ENCODE measurements around the gene ARHGEF28. TPM values are rescaled to one million over a fixed set of nuclear protein-coding genes. Genes with fewer than 3 reads are reported as not detected.
A peak's percentile ranks its signal among the peaks of the same experiment; 100 is the strongest.

ARHGEF28 gene
- total and polyA plus RNA-seq, 2 of the 4 experiments (the other 2 are of a cell fraction), result 3.6 to 16.0 TPM

DNA sequence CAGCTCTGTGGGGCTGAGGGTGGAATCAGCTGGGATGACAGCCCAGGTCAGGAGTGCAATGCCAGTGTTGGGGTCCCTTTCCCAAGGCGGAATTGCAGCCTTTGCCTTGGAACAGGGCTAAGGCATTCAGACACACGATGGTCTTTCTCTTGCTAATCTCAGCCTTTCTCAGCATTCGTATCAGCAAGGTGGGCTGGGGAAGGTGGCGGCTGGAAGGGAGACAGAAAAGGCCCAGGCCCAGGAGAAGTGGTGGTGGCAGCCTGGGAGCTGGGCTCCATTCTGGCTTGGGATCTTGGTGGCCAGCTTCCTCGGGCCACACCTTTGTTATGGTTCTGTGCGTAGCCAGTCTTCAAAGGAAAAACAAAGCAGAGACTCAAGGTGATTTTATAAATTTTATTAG lies 1.1 kb upstream of the ARHGEF28 start:
- intact Hi-C loops (cut with micrococcal nuclease), result loop anchor here (5.0 kb wide), 1 partner anchor 67 kb away; no protein-coding TSS in a partner anchor
- H3K9me1 ChIP-seq (ENCODE audit: insufficient read depth, low read length), result peaks cover 3% of the 10 kb centered on the region; the same call in 1 of the 2 replicates
- H4K5ac ChIP-seq (ENCODE audit: low read depth, low read length), result no peak overlapping the region
- H3K36me3 ChIP-seq (ENCODE audit: control insufficient read depth, insufficient read depth, low read length), result no peaks in the 10 kb centered on the region
- peak overlapping the region; percentile 81 for H2AFZ ChIP-seq (replicated peaks; ENCODE audit: low read length, poor library complexity)
- H3K4me2 ChIP-seq (ENCODE audit: low read depth, low read length), result no peak overlapping the region
- H3K27me3 ChIP-seq (ENCODE audit: control insufficient read depth, insufficient read depth, low read length), result no peaks in the 10 kb centered on the region
- DNase-seq (no peak), ATAC-seq (ENCODE audit: low read depth) (no peak)
- TF ChIP-seq CHD1 (IDR thresholded peaks at IDR 0.05; ENCODE audit: low read depth, low read length) (no peak), POLR2A (IDR thresholded peaks at IDR 0.05; ENCODE audit: low read depth, low read length) (no peak), RCOR1 (IDR thresholded peaks at IDR 0.05; ENCODE audit: insufficient replicate concordance, low read length) (no peak), MXI1 (IDR thresholded peaks at IDR 0.05; ENCODE audit: borderline replicate concordance, low read depth, low read length) (no peak), MAFK (IDR thresholded peaks at IDR 0.05; ENCODE audit: low read depth, low read length) (no peak), MAZ (IDR thresholded peaks at IDR 0.05; ENCODE audit: borderline replicate concordance, low read depth, low read length) (no peak), SMC3 (IDR thresholded peaks at IDR 0.05; ENCODE audit: low read depth, low read length) (no peak), RAD21 (IDR thresholded peaks at IDR 0.05; ENCODE audit: low read length) (no peak), BHLHE40 (IDR thresholded peaks at IDR 0.05; ENCODE audit: low read depth, low read length) (no peak), FOS (IDR thresholded peaks at IDR 0.05; ENCODE audit: low read depth, low read length) (no peak), CEBPB (IDR thresholded peaks at IDR 0.05; ENCODE audit: low read depth, low read length) (no peak), NFE2L2 (IDR thresholded peaks at IDR 0.05; ENCODE audit: low read depth, low read length) (no peak), RFX5 (IDR thresholded peaks at IDR 0.05; ENCODE audit: low read depth, low read length) (no peak)
- TF ChIP-seq, protein P1, sequence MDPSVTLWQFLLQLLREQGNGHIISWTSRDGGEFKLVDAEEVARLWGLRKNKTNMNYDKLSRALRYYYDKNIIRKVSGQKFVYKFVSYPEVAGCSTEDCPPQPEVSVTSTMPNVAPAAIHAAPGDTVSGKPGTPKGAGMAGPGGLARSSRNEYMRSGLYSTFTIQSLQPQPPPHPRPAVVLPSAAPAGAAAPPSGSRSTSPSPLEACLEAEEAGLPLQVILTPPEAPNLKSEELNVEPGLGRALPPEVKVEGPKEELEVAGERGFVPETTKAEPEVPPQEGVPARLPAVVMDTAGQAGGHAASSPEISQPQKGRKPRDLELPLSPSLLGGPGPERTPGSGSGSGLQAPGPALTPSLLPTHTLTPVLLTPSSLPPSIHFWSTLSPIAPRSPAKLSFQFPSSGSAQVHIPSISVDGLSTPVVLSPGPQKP (IDR thresholded peaks at IDR 0.05; ENCODE audit: borderline replicate concordance, low read depth, low read length), result no peak
- TF ChIP-seq, protein P2, sequence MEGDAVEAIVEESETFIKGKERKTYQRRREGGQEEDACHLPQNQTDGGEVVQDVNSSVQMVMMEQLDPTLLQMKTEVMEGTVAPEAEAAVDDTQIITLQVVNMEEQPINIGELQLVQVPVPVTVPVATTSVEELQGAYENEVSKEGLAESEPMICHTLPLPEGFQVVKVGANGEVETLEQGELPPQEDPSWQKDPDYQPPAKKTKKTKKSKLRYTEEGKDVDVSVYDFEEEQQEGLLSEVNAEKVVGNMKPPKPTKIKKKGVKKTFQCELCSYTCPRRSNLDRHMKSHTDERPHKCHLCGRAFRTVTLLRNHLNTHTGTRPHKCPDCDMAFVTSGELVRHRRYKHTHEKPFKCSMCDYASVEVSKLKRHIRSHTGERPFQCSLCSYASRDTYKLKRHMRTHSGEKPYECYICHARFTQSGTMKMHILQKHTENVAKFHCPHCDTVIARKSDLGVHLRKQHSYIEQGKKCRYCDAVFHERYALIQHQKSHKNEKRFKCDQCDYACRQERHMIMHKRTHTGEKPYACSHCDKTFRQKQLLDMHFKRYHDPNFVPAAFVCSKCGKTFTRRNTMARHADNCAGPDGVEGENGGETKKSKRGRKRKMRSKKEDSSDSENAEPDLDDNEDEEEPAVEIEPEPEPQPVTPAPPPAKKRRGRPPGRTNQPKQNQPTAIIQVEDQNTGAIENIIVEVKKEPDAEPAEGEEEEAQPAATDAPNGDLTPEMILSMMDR (conservative IDR thresholded peaks at IDR 0.05; ENCODE audit: low read depth, low read length), result no peak
- TF ChIP-seq, protein P3, sequence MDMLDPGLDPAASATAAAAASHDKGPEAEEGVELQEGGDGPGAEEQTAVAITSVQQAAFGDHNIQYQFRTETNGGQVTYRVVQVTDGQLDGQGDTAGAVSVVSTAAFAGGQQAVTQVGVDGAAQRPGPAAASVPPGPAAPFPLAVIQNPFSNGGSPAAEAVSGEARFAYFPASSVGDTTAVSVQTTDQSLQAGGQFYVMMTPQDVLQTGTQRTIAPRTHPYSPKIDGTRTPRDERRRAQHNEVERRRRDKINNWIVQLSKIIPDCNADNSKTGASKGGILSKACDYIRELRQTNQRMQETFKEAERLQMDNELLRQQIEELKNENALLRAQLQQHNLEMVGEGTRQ (IDR thresholded peaks at IDR 0.05; ENCODE audit: low read depth, low read length), result no peak
- dilution Hi-C loops (cut with HindIII; ENCODE audit: low sequenced_read_pairs, unreplicated experiment), result no loop called here
- in situ Hi-C loops (cut with MboI; ENCODE audit: low sequenced_read_pairs), result no loop called here
- H4K8ac ChIP-seq (ENCODE audit: low read depth in 2 of 2, low read length in 2 of 2), result peak overlapping the region; percentile 49 to 57; a peak in 3 of 4 replicates
- peaks cover 3% of the 10 kb centered on the region; the same call in 1 of the 2 replicates for H3K4me1 ChIP-seq (ENCODE audit: control insufficient read depth, insufficient read depth, low read length)
- 0 out of 3 replicates have a peak overlapping the region, but pooled peaks have one; percentile 74 for H2BK15ac ChIP-seq (ENCODE audit: low read depth, low read length)
- H3K4ac ChIP-seq (ENCODE audit: low read depth, low read length), result peak overlapping the region; percentile 38; the same call in 1 of the 2 replicates
- 100% methylated on average over 1 of the region's 6 CpGs; no CpG with 5 or more reads in 1 of the 2 experiments for WGBS, 2 experiments (ENCODE audit: extremely low coverage in 2 of 2, insufficient read length in 1 of 2)
- H3K23ac ChIP-seq (ENCODE audit: low read depth, low read length), result peak overlapping the region; percentile 37; the same call in 1 of the 2 replicates
- no peak overlapping the region for H3K56ac ChIP-seq (ENCODE audit: extremely low read depth, insufficient read depth, low read length)
- H3K27ac ChIP-seq (ENCODE audit: insufficient read depth, low read length), result no peak overlapping the region; the same call in 1 of the 2 replicates
- H3K18ac ChIP-seq (ENCODE audit: low read depth, low read length), result no peak overlapping the region
- CTCF ChIA-PET, result interaction anchor here (0.7 kb wide), 1 partner anchor 101 kb away, joined by 3 read pairs; no protein-coding TSS in a partner anchor
- no peak overlapping the region for H3K4me3 ChIP-seq (ENCODE audit: insufficient read depth, low read depth, low read length)
- H2BK120ac ChIP-seq (ENCODE audit: low read depth, low read length), result peak overlapping the region; percentile 61
- peak overlapping the region; percentile 56; the same call in 1 of the 2 replicates for H3K14ac ChIP-seq (replicated peaks; ENCODE audit: low read depth, low read length)
- 0 out of 2 replicates have a peak overlapping the region, but pooled peaks have one; percentile 64 for H4K91ac ChIP-seq (ENCODE audit: insufficient read depth, low read depth, low read length)
- H3K79me1 ChIP-seq (ENCODE audit: low read depth in 1 of 2, low read length in 2 of 2), result peaks cover 4 to 38% of the 10 kb centered on the region in 2 experiments
- no peaks in the 10 kb centered on the region for H3K9me3 ChIP-seq (ENCODE audit: control insufficient read depth, insufficient read depth, low read length)
- peak overlapping the region; percentile 91 for H2AK5ac ChIP-seq (ENCODE audit: low read depth, low read length)
- H2AK9ac ChIP-seq (replicated peaks; ENCODE audit: low read depth, low read length, poor library complexity), result peak overlapping the region; percentile 85
- H2BK5ac ChIP-seq (ENCODE audit: low read depth, low read length, poor library complexity, severe bottlenecking), result no peak overlapping the region
- no TSS peak for BruUV-seq (replicated peaks)
- POLR2A ChIA-PET (ENCODE audit: unreplicated experiment), result no interaction called here
- peak overlapping the region; percentile 22; the same call in 1 of the 2 replicates for H2BK20ac ChIP-seq (ENCODE audit: low read depth, low read length)
- no peak overlapping the region for H3K9ac ChIP-seq (ENCODE audit: low read depth, low read length)
- H4K20me1 ChIP-seq (ENCODE audit: insufficient read depth, low read length), result no peaks in the 10 kb centered on the region
